AG04449 (cell line): ENCODE results near the gene TNFRSF18.

Experiments
- CTCF ChIA-PET: fragments of 350-600 bp; formaldehyde crosslinking; extraction: SDS; loops from one replicate; lab custom pipeline; 2021; ENCODE audit warnings: antibody characterized with exemption; lab: Yijun Ruan, JAX
- POLR2A ChIA-PET: fragments of 400-600, 350-600 bp; formaldehyde crosslinking; extraction: SDS; loops from one replicate; lab custom pipeline; 2020; ENCODE audit warnings: antibody characterized with exemption, inconsistent platforms; lab: Yijun Ruan, JAX
- DNase-seq: peaks from one replicate; pipeline ENCODE4 v3.0.0-alpha.2; 2010; ENCODE audit warnings: low read depth, low spot score
- H3K4me3 ChIP-seq: 2 replicates; pipeline ENCODE4 v1.5.1; 2011; ENCODE audit warnings: low read depth, mild to moderate bottlenecking, control low read depth, low read length
- CTCF ChIP-seq: IDR thresholded peaks from one replicate; pipeline ENCODE4 v1.5.1; 2011; ENCODE audit warnings: mild to moderate bottlenecking, moderate library complexity, low read length, control low read depth, inconsistent platforms; ENCODE audit not compliant: insufficient read depth; ENCODE audit errors: missing control alignments

Gene TNFRSF18

GRCh38 chr1:1182491-1183220 is 23.7 kb downstream of the TNFRSF18 start:
- CTCF ChIA-PET = no interaction called here
- no peak for TF ChIP-seq CTCF
- no peak for DNase-seq
- no peak overlapping the region for H3K4me3 ChIP-seq
- POLR2A ChIA-PET = no interaction called here

GRCh38 chr1:1181938-1182410 is 24.4 kb downstream of the TNFRSF18 start:
- no peak overlapping the region for H3K4me3 ChIP-seq
- CTCF ChIA-PET = no interaction called here
- no peak for TF ChIP-seq CTCF
- POLR2A ChIA-PET = no interaction called here
- no peak for DNase-seq

DNA sequence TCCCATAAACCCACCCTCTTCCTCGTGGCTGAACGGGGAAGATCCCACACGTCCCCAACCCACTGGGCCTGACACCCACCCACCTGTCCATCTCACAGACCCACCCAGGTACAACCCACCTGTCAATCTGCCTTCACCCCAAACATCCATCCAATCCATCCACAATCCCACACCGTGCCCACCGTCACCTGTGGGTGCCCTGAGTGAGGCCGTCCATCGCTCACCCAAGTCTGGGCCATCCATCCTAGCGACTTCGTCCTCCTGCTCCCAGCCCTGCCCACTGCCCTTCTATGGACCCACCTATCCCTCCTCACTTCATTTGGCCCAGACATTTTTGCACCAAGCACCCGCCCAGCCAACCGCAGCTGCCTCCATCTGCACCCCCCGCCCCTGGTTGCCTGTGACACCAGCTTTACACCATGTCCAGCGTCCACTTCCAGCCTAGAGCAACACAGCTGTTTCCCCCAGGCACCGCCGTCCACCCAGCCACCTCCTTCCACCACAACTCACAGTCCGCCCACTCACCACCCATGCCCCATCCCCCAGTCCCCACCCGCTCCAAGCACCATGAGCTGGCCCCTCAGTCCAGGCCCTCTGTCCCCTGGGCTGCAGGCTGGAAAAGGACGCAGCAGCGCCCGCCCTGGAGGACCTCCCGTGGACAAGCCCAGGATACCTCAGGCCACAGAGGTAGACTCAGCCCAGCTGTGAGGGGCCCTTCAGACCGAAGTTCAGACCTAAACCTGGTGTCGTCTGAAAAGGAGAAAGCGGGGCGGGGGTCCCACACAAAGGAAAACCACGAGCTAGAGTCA is 25.1 kb downstream of the TNFRSF18 start:
- TF ChIP-seq CTCF = no peak
- no peak overlapping the region for H3K4me3 ChIP-seq
- CTCF ChIA-PET = no interaction called here
- POLR2A ChIA-PET = no interaction called here
- no peak for DNase-seq

DNA sequence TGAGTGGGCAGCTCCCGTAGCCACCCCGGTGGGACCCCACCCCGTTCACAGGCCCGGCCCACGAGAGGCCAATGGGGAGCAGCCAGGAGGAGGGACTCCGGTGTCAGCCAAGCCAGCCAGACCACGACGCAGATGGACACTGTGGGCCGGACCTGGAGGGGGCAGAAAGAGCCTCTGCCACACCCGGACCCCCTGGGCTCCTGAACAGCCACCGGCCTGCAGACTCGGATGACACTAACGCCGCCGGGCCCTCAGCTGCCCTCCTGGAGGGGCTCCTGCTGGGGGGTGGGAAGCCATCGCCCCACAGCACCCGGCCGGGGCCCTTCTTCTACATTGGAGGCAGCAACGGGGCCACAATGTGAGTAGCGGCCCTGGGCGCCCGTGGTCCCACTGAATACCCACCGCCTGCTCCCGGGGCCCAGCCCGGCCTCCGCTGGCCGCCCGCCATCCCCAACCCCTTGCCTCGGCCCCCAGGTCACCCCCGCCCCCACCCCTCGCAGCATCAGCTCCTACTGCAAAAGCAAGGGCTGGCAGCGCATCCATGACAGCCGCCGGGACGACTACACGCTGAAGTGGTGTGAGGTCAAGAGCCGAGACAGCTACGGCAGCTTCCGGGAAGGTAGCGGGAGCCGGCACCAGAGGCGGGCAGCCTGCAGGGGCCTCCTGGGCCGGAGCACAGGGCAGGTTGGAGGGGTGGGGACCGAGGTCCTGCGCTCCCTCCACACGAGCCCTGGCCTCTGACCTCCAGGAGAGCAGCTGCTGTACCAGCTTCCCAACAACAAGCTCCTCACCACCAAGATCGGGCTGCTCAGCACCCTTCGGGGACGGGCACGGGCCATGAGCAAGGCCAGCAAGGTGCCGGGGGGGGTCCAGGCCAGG is 26.2 kb downstream of the TNFRSF18 start:
- no peak for DNase-seq
- POLR2A ChIA-PET = no interaction called here
- no peak for TF ChIP-seq CTCF
- CTCF ChIA-PET = no interaction called here
- no peak overlapping the region for H3K4me3 ChIP-seq

GRCh38 chr1:1179346-1179982 is 26.9 kb downstream of the TNFRSF18 start:
- no peak for DNase-seq
- TF ChIP-seq CTCF = no peak
- H3K4me3 ChIP-seq = no peak overlapping the region
- CTCF ChIA-PET = no interaction called here
- POLR2A ChIA-PET = no interaction called here
